K562 (cell line): ENCODE measurements around the gene ANO6. TPM values are rescaled to one million over a fixed set of nuclear protein-coding genes. Genes with fewer than 3 reads are reported as not detected.

Source experiments
- ATAC-seq: fragments of 200-7000 bp; cut with Tn5 transposase; 3 replicates; pipeline ENCODE4 v1.9.1; 2020; ENCODE audit warnings: moderate library complexity
- BruUV-seq: library from RNA; stranded (reverse); fragments of 400-500 nt; replicated peaks from 2 replicates; lab custom pipeline; 2021; lab: Mats Ljungman, UMichigan
- CTCF ChIA-PET: fragments of 300-600 bp; formaldehyde crosslinking; extraction: SDS; loops from one replicate; lab custom pipeline; 2021; ENCODE audit warnings: low intra/inter-chr PET ratio; lab: Yijun Ruan, JAX
- POLR2A ChIA-PET: fragments of 300-600, 350-650 bp; sonication (Branson Sonifier 250); formaldehyde crosslinking; extraction: SDS; loops from one replicate; lab custom pipeline; 2021; ENCODE audit warnings: antibody characterized with exemption, inconsistent platforms; lab: Yijun Ruan, JAX
- DNase-seq, 4 experiments: peaks; one replicate each; pipeline versions ENCODE4 v3.0.0 to v3.0.0-alpha.2; 2011 to 2018; ENCODE audit warnings: low spot score in 3 of 4, mixed read lengths in 3 of 4; ENCODE audit errors: extremely low read depth in 1 of 4
- FAIRE-seq: peaks from 2 replicates; lab custom pipeline; 2011; peaks lifted over from hg19 to GRCh38; lab: Jason Lieb, UNC
- H2AFZ ChIP-seq: 2 replicates; pipeline ENCODE4 v1.6.0; 2011; ENCODE audit warnings: low read depth, low read length, control low read depth, inconsistent platforms
- H3K27ac ChIP-seq: fragments of 200-600 bp; 3 replicates; pipeline ENCODE4 v1.8.0; 2011; ENCODE audit warnings: low read depth, mild to moderate bottlenecking, control low read depth, inconsistent platforms, low read length, moderate library complexity, mixed read lengths; ENCODE audit errors: extremely low read depth
- H3K27me3 ChIP-seq, 2 experiments: fragments of 300-600 bp in 1 of 2; 2 replicates in 1 of 2; 3 replicates in 1 of 2; pipeline versions ENCODE4 v1.6.0 to v1.8.0; 2011; ENCODE audit warnings: inconsistent platforms in 2 of 2, low read length in 2 of 2, mild to moderate bottlenecking in 1 of 2, mixed read lengths in 1 of 2, moderate library complexity in 1 of 2; ENCODE audit not compliant: control insufficient read depth in 2 of 2, insufficient read depth in 2 of 2
- H3K36me3 ChIP-seq: fragments of 300-600 bp; 3 replicates; pipeline ENCODE4 v1.8.0; 2011; ENCODE audit warnings: mild to moderate bottlenecking, low read length, inconsistent platforms; ENCODE audit not compliant: control insufficient read depth, insufficient read depth
- H3K4me1 ChIP-seq, 2 experiments: fragments of 200-600 bp in 1 of 2; replicated peaks in 1 of 2; 2 replicates in 1 of 2; 3 replicates in 1 of 2; pipeline versions ENCODE4 v1.5.1 to v1.8.0; 2011; ENCODE audit warnings: inconsistent platforms in 2 of 2, low read length in 2 of 2, mild to moderate bottlenecking in 1 of 2, mixed read lengths in 1 of 2, moderate library complexity in 1 of 2; ENCODE audit not compliant: control insufficient read depth in 2 of 2, insufficient read depth in 2 of 2
- H3K4me2 ChIP-seq: 2 replicates; pipeline ENCODE4 v1.6.1; 2011; ENCODE audit warnings: low read length, control low read depth, inconsistent platforms, mixed read lengths; ENCODE audit not compliant: insufficient read depth
- H3K4me3 ChIP-seq: fragments of 200-600 bp; sonication (generic), shearing (Covaris generic); 2 replicates; pipeline ENCODE4 v1.5.1; 2016; ENCODE audit warnings: control low read depth, inconsistent platforms
- H3K79me2 ChIP-seq: fragments of 200-600 bp; 3 replicates; pipeline ENCODE4 v1.8.0; 2011; ENCODE audit warnings: low read length, inconsistent platforms; ENCODE audit not compliant: control insufficient read depth, insufficient read depth
- H3K9ac ChIP-seq, 2 experiments: 2 replicates each; pipeline versions ENCODE4 v1.6.0 to v1.6.1; 2011; ENCODE audit warnings: low read depth in 2 of 2, low read length in 2 of 2, control low read depth in 1 of 2, inconsistent platforms in 1 of 2, mild to moderate bottlenecking in 1 of 2, mixed read lengths in 1 of 2; ENCODE audit not compliant: insufficient read depth in 1 of 2
- H3K9me1 ChIP-seq: one replicate; pipeline ENCODE4 v1.6.0; 2011; ENCODE audit warnings: inconsistent platforms, mild to moderate bottlenecking, low read length, moderate library complexity; ENCODE audit not compliant: control insufficient read depth, insufficient read depth
- H3K9me3 ChIP-seq: replicated peaks from 2 replicates; pipeline ENCODE4 v1.5.1; 2011; ENCODE audit warnings: low read depth, low read length, inconsistent platforms; ENCODE audit not compliant: control insufficient read depth, insufficient read depth
- H4K20me1 ChIP-seq: replicated peaks from 2 replicates; pipeline ENCODE4 v1.6.1; 2011; ENCODE audit warnings: low read length, inconsistent platforms, mixed read lengths; ENCODE audit not compliant: control insufficient read depth, insufficient read depth
- E2F8 ChIP-seq: fragments of 450-650 bp; IDR thresholded peaks from 2 replicates; pipeline ENCODE4 v1.7.1; 2018; ENCODE audit warnings: mild to moderate bottlenecking, low read depth; ENCODE audit not compliant: partially characterized antibody
- GATA2 ChIP-seq: sonication (generic); formaldehyde crosslinking; IDR thresholded peaks from 2 replicates; pipeline ENCODE4 v1.4.0; 2020; ENCODE audit warnings: mild to moderate bottlenecking, missing genetic modification reagents
- JUNB ChIP-seq: fragments of 450-650 bp; formaldehyde crosslinking; conservative IDR thresholded peaks from 2 replicates; pipeline ENCODE4 v1.4.0; 2020; ENCODE audit warnings: mild to moderate bottlenecking
- SOX6 ChIP-seq: fragments of 450-650 bp; IDR thresholded peaks from 2 replicates; pipeline ENCODE4 v1.6.1; 2014; ENCODE audit warnings: mild to moderate bottlenecking
- TAL1 ChIP-seq: fragments of 450-650 bp; IDR thresholded peaks from 2 replicates; pipeline ENCODE4 v1.6.1; 2016; ENCODE audit warnings: mild to moderate bottlenecking
- TFAM ChIP-seq: fragments of 250-450 bp; sonication (Bioruptor Pico); conservative IDR thresholded peaks from 2 replicates; pipeline ENCODE4 v1.5.0; 2021; ENCODE audit warnings: mild to moderate bottlenecking, moderate library complexity
- ZNF41 ChIP-seq: fragments of 250-450 bp; sonication (Bioruptor Pico); conservative IDR thresholded peaks from 2 replicates; pipeline ENCODE4 v1.4.0; 2020; ENCODE audit warnings: mild to moderate bottlenecking
- ZNF512 ChIP-seq: IDR thresholded peaks from 2 replicates; pipeline ENCODE4 v1.6.1; 2016; ENCODE audit warnings: missing genetic modification characterization, missing compliant biosample characterization
- ZNF79 ChIP-seq: fragments of 250-450 bp; sonication (Bioruptor Pico); IDR thresholded peaks from 2 replicates; pipeline ENCODE4 v1.4.0; 2020; ENCODE audit warnings: low read depth, mild to moderate bottlenecking, moderate library complexity
- WGBS: fragments of 100-300 bp; shearing (Covaris generic); methylation state at CpG from one replicate; pipeline ENCODE4 v1.1.6; 2016; ENCODE audit warnings: low coverage, mixed read lengths; ENCODE audit not compliant: insufficient coverage; ENCODE audit errors: missing lambda C conversion rate; 5-methylcytosine and 5-hydroxymethylcytosine counted together
- in situ Hi-C: fragments of 300-500 bp; cut with MboI; formaldehyde crosslinking; loops from 4 replicates; pipeline ENCODE4 v1.15.0; 2018; ENCODE audit warnings: inconsistent platforms, mixed read lengths
- intact Hi-C: fragments of 100-400 bp; cut with micrococcal nuclease; formaldehyde crosslinking; loops from 2 replicates; pipeline ENCODE4 v1.14.2; 2022
- polyA plus RNA-seq, 8 experiments: library from polyadenylated mRNA; depleted of rRNA in 4 of 8; stranded (reverse) in 5 of 8; unstranded in 3 of 8; fragments of >200 nt; fragmentation: Nextera tagmentation in 2 of 8; fragmentation: Illumina TruSeq in 1 of 8; extraction: Ambion mirVana in 2 of 8; extraction: Trizol in 1 of 8; gene quantifications; 2 replicates each; pipeline versions ENCODE4 v1.2.1 to v1.2.3, GENCODE V29; 2011 to 2014; ENCODE audit warnings: inconsistent platforms in 1 of 8, missing spikeins in 1 of 8
- total RNA-seq, 7 experiments: library from RNA; depleted of rRNA in 6 of 7; stranded (reverse); fragments of >200 nt in 6 of 7; fragmentation: Illumina TruSeq in 2 of 7; extraction: Trizol in 2 of 7; gene quantifications; 2 replicates each; pipeline versions ENCODE4 v1.2.1 to v1.2.3, GENCODE V29; 2011 to 2021; ENCODE audit warnings: low replicate concordance in 1 of 7

The ANO6 gene
- total and polyA plus RNA-seq, 9 of the 15 experiments (the other 6 are each of a cell fraction or from before 2014, with no cell fraction given) = 3.5 to 24.7 (median 20.3) TPM

DNA sequence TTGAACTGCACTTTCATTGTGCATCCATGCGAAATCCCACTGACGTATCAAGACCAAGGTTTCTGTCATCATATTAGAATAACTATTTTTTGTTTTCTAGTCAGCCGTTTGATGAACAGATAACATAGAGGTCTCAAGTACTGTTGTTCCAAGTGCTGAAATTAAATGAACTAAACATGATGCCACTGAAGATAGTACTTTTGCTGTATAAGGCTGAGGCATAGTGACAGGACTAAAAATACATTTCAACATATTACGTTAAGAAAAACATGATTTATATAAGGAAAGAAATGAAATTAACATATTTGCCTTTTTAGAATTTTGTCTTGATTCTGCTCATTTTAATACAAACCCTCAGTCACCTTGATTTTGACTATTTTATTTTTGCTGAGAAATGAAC lies 82.2 kb downstream of the ANO6 start:
- POLR2A ChIA-PET = interaction anchor here (1.1 to 2.3 kb wide), 2 partner anchors 8 to 10 kb away, joined by 3 to 8 read pairs; no protein-coding TSS in a partner anchor

More for the DNA sequence above, 82.2 kb downstream of the ANO6 start:
- no peak for DNase-seq
- H3K79me2 ChIP-seq = peaks cover 13% of the 10 kb centered on the region; the same call in 1 of the 3 replicates
- H3K9me1 ChIP-seq = no peaks in the 10 kb centered on the region
- no TSS peak for BruUV-seq
- 0 out of 3 replicates have a peak, but pooled peaks cover 4% of the 10 kb centered on the region for H3K36me3 ChIP-seq
- no peak overlapping the region for H3K4me2 ChIP-seq
- TF ChIP-seq JUNB (CRISPR knock-in tag) (no peak), TAL1 (no peak), ZNF41 (no peak), E2F8 (no peak), ZNF512 (tag) (no peak), TFAM (CRISPR knock-in tag) (no peak), SOX6 (0 out of 2 replicates have a peak, but pooled peaks have one; percentile 11), GATA2 (CRISPR knock-in tag) (peak; percentile 35), ZNF79 (no peak)
- no peaks in the 10 kb centered on the region for H4K20me1 ChIP-seq
- intact Hi-C loops = no loop called here
- peak overlapping the region; percentile 40; the same call in 1 of the 3 replicates for H3K27ac ChIP-seq
- H2AFZ ChIP-seq = no peak overlapping the region
- WGBS = 25% methylated on average over 4 of the region's 4 CpGs
- no peak for FAIRE-seq
- no peaks in the 10 kb centered on the region for H3K27me3 ChIP-seq
- no peaks in the 10 kb centered on the region for H3K9me3 ChIP-seq
- 0 out of 4 replicates have a peak overlapping the region, but pooled peaks of 1 of the 2 experiments have one; percentile 3 for H3K9ac ChIP-seq
- CTCF ChIA-PET = no interaction called here
- in situ Hi-C loops = no loop called here
- no peak for ATAC-seq
- peaks cover 14 to 33% of the 10 kb centered on the region in 2 experiments for H3K4me1 ChIP-seq
- H3K4me3 ChIP-seq = no peak overlapping the region
